ENCODE results near the gene ATRIP.

GRCh38 chr3:48445277-48445882, 1.2 kb upstream of the ATRIP start:
- TF ChIP-seq CTCF (IDR thresholded peaks at IDR 0.05) (no peak), ELF1 (IDR thresholded peaks at IDR 0.05) (no peak), SIN3A (IDR thresholded peaks at IDR 0.05; ENCODE audit: borderline replicate concordance, low read depth, low read length) (no peak), YY1 (IDR thresholded peaks at IDR 0.05; ENCODE audit: low read depth) (no peak), USF2 (IDR thresholded peaks at IDR 0.05; ENCODE audit: borderline replicate concordance, low read depth, low read length) (no peak), TAF1 (IDR thresholded peaks at IDR 0.05; ENCODE audit: borderline replicate concordance, low read depth, low read length) (no peak), MAX (IDR thresholded peaks at IDR 0.05; ENCODE audit: low read depth) (no peak)
